ENCODE measurements around the gene INSM1. TPM values are rescaled to one million over a fixed set of nuclear protein-coding genes. Genes with fewer than 3 reads are reported as not detected.

INSM1 gene
- total RNA-seq, 1 donor = not detected

- Histone ChIP-seq H3K4me3 (ENCODE audit: low read length) (no peak overlapping the region), H3K27me3 (ENCODE audit: insufficient read depth, low read length) (no peaks in the 10 kb centered on the region), H3K9me3 (ENCODE audit: low read depth, low read length) (no peaks in the 10 kb centered on the region), H3K4me1 (ENCODE audit: insufficient read depth, low read length) (peaks cover 28% of the 10 kb centered on the region)
Measured at GRCh38 chr20:20395903-20396568, 28.1 kb downstream of the INSM1 start.

GRCh38 chr20:20396794-20397193, 28.9 kb downstream of the INSM1 start:
- Histone ChIP-seq H3K27me3 (ENCODE audit: insufficient read depth, low read length) (no peaks in the 10 kb centered on the region), H3K4me1 (ENCODE audit: insufficient read depth, low read length) (peaks cover 28% of the 10 kb centered on the region), H3K9me3 (ENCODE audit: low read depth, low read length) (no peaks in the 10 kb centered on the region), H3K4me3 (ENCODE audit: low read length) (no peak overlapping the region)

- Histone ChIP-seq H3K4me3 (ENCODE audit: low read length) (no peak overlapping the region), H3K4me1 (ENCODE audit: insufficient read depth, low read length) (peaks cover 20% of the 10 kb centered on the region), H3K27me3 (ENCODE audit: insufficient read depth, low read length) (no peaks in the 10 kb centered on the region), H3K9me3 (ENCODE audit: low read depth, low read length) (no peaks in the 10 kb centered on the region)
Measured at GRCh38 chr20:20398123-20398522, 30.2 kb downstream of the INSM1 start.

- Histone ChIP-seq H3K4me1 (ENCODE audit: insufficient read depth, low read length) (peaks cover 3% of the 10 kb centered on the region), H3K9me3 (ENCODE audit: low read depth, low read length) (no peaks in the 10 kb centered on the region), H3K27me3 (ENCODE audit: insufficient read depth, low read length) (no peaks in the 10 kb centered on the region), H3K4me3 (ENCODE audit: low read length) (no peak overlapping the region)
Measured at GRCh38 chr20:20399531-20400500, 31.9 kb downstream of the INSM1 start.

GRCh38 chr20:20401991-20402390, 34.1 kb downstream of the INSM1 start:
- no peak overlapping the region for H3K4me3 ChIP-seq (ENCODE audit: low read length)
- H3K9me3 ChIP-seq (ENCODE audit: low read depth, low read length) = no peaks in the 10 kb centered on the region
- H3K4me1 ChIP-seq (ENCODE audit: insufficient read depth, low read length) = no peaks in the 10 kb centered on the region
- H3K27me3 ChIP-seq (ENCODE audit: insufficient read depth, low read length) = no peaks in the 10 kb centered on the region

- H3K4me1 ChIP-seq (ENCODE audit: insufficient read depth, low read length) = no peaks in the 10 kb centered on the region
- no peaks in the 10 kb centered on the region for H3K9me3 ChIP-seq (ENCODE audit: low read depth, low read length)
- H3K27me3 ChIP-seq (ENCODE audit: insufficient read depth, low read length) = no peaks in the 10 kb centered on the region
- no peak overlapping the region for H3K4me3 ChIP-seq (ENCODE audit: low read length)
Measured at GRCh38 chr20:20404633-20405032, 36.7 kb downstream of the INSM1 start.

GRCh38 chr20:20405623-20406022, 37.7 kb downstream of the INSM1 start:
- Histone ChIP-seq H3K4me3 (ENCODE audit: low read length) (no peak overlapping the region), H3K27me3 (ENCODE audit: insufficient read depth, low read length) (no peaks in the 10 kb centered on the region), H3K9me3 (ENCODE audit: low read depth, low read length) (no peaks in the 10 kb centered on the region), H3K4me1 (ENCODE audit: insufficient read depth, low read length) (no peaks in the 10 kb centered on the region)

GRCh38 chr20:20406306-20406705, 38.4 kb downstream of the INSM1 start:
- Histone ChIP-seq H3K4me3 (ENCODE audit: low read length) (no peak overlapping the region), H3K27me3 (ENCODE audit: insufficient read depth, low read length) (no peaks in the 10 kb centered on the region), H3K4me1 (ENCODE audit: insufficient read depth, low read length) (no peaks in the 10 kb centered on the region), H3K9me3 (ENCODE audit: low read depth, low read length) (no peaks in the 10 kb centered on the region)

GRCh38 chr20:20407891-20408805, 40.2 kb downstream of the INSM1 start:
- no peaks in the 10 kb centered on the region for H3K9me3 ChIP-seq (ENCODE audit: low read depth, low read length)
- H3K4me3 ChIP-seq (ENCODE audit: low read length) = no peak overlapping the region
- H3K27me3 ChIP-seq (ENCODE audit: insufficient read depth, low read length) = no peaks in the 10 kb centered on the region
- no peaks in the 10 kb centered on the region for H3K4me1 ChIP-seq (ENCODE audit: insufficient read depth, low read length)

GRCh38 chr20:20409331-20409730, 41.4 kb downstream of the INSM1 start:
- no peaks in the 10 kb centered on the region for H3K9me3 ChIP-seq (ENCODE audit: low read depth, low read length)
- no peak overlapping the region for H3K4me3 ChIP-seq (ENCODE audit: low read length)
- H3K4me1 ChIP-seq (ENCODE audit: insufficient read depth, low read length) = no peaks in the 10 kb centered on the region
- H3K27me3 ChIP-seq (ENCODE audit: insufficient read depth, low read length) = no peaks in the 10 kb centered on the region

- Histone ChIP-seq H3K27me3 (ENCODE audit: insufficient read depth, low read length) (no peaks in the 10 kb centered on the region), H3K4me3 (ENCODE audit: low read length) (no peak overlapping the region), H3K9me3 (ENCODE audit: low read depth, low read length) (no peaks in the 10 kb centered on the region), H3K4me1 (ENCODE audit: insufficient read depth, low read length) (no peaks in the 10 kb centered on the region)
Measured at GRCh38 chr20:20410678-20411077, 42.8 kb downstream of the INSM1 start.

GRCh38 chr20:20411402-20411801, 43.5 kb downstream of the INSM1 start:
- Histone ChIP-seq H3K4me3 (ENCODE audit: low read length) (no peak overlapping the region), H3K9me3 (ENCODE audit: low read depth, low read length) (no peaks in the 10 kb centered on the region), H3K27me3 (ENCODE audit: insufficient read depth, low read length) (no peaks in the 10 kb centered on the region), H3K4me1 (ENCODE audit: insufficient read depth, low read length) (no peaks in the 10 kb centered on the region)

GRCh38 chr20:20411836-20412235, 43.9 kb downstream of the INSM1 start:
- no peaks in the 10 kb centered on the region for H3K27me3 ChIP-seq (ENCODE audit: insufficient read depth, low read length)
- H3K4me1 ChIP-seq (ENCODE audit: insufficient read depth, low read length) = no peaks in the 10 kb centered on the region
- no peak overlapping the region for H3K4me3 ChIP-seq (ENCODE audit: low read length)
- H3K9me3 ChIP-seq (ENCODE audit: low read depth, low read length) = no peaks in the 10 kb centered on the region

GRCh38 chr20:20412750-20413149, 44.8 kb downstream of the INSM1 start:
- Histone ChIP-seq H3K4me3 (ENCODE audit: low read length) (no peak overlapping the region), H3K4me1 (ENCODE audit: insufficient read depth, low read length) (no peaks in the 10 kb centered on the region), H3K9me3 (ENCODE audit: low read depth, low read length) (no peaks in the 10 kb centered on the region), H3K27me3 (ENCODE audit: insufficient read depth, low read length) (no peaks in the 10 kb centered on the region)

- no peaks in the 10 kb centered on the region for H3K4me1 ChIP-seq (ENCODE audit: insufficient read depth, low read length)
- no peak overlapping the region for H3K4me3 ChIP-seq (ENCODE audit: low read length)
- no peaks in the 10 kb centered on the region for H3K27me3 ChIP-seq (ENCODE audit: insufficient read depth, low read length)
- no peaks in the 10 kb centered on the region for H3K9me3 ChIP-seq (ENCODE audit: low read depth, low read length)
Measured at GRCh38 chr20:20413810-20414281, 45.9 kb downstream of the INSM1 start.

Data from mononuclear cell (primary cell).